T-cell (primary cell): ENCODE data around the gene LDLRAP1. TPM values are rescaled to one million over a fixed set of nuclear protein-coding genes. Genes with fewer than 3 reads are reported as not detected.

Experiments used
- ATAC-seq, 4 experiments: fragments of 200-7000 bp in 3 of 4; fragments of 150-1000 bp in 1 of 4; cut with Tn5 transposase; replicated peaks in 1 of 4; 1 replicate in 3 of 4; 2 replicates in 1 of 4; pipeline ENCODE4 v1.10.0; 2021; ENCODE audit warnings: moderate library complexity in 3 of 4, mild to moderate bottlenecking in 2 of 4, moderate number of reproducible peaks in 1 of 4
- CTCF ChIA-PET, 2 donors: fragments of 300-600 bp; sonication (Branson Sonifier 250); formaldehyde crosslinking; loops; one replicate each; lab custom pipeline; 2022; ENCODE audit warnings: antibody characterized with exemption in 2 of 2; lab: Charles Lee
- POLR2A ChIA-PET, 2 donors: fragments of 300-600 bp; sonication (Branson Sonifier 250); formaldehyde crosslinking; loops; one replicate each; lab custom pipeline; 2022; ENCODE audit warnings: antibody characterized with exemption in 2 of 2; lab: Charles Lee
- DNase-seq, 35 experiments: peaks; one replicate each; pipeline versions ENCODE4 v3.0.0 to v3.0.0-alpha.2; 2013 to 2023
- H3K27ac ChIP-seq: one replicate; pipeline ENCODE4 v1.5.1; 2013; ENCODE audit warnings: low read length
- H3K27me3 ChIP-seq, 2 experiments: replicated peaks in 1 of 2; 1 replicate in 1 of 2; 2 replicates in 1 of 2; pipeline versions ENCODE4 v1.6.1 to v1.7.0; 2013; ENCODE audit warnings: low read length in 1 of 2, mixed read lengths in 1 of 2; ENCODE audit not compliant: control insufficient read depth in 2 of 2, insufficient read depth in 2 of 2; ENCODE audit errors: extremely low read depth in 1 of 2
- H3K36me3 ChIP-seq, 2 donors: 1 replicate in 1 of 2; 2 replicates in 1 of 2; pipeline versions ENCODE4 v1.6.1 to v1.7.0; 2013; ENCODE audit warnings: low read length in 1 of 2; ENCODE audit not compliant: control insufficient read depth in 2 of 2, insufficient read depth in 1 of 2; ENCODE audit errors: extremely low read depth in 1 of 2
- H3K4me1 ChIP-seq, 2 experiments: 1 replicate in 1 of 2; 2 replicates in 1 of 2; pipeline versions ENCODE4 v1.6.1 to v1.7.0; 2013; ENCODE audit warnings: low read length in 2 of 2, mixed read lengths in 1 of 2; ENCODE audit not compliant: insufficient read depth in 2 of 2, control insufficient read depth in 1 of 2; ENCODE audit errors: extremely low read depth in 1 of 2
- H3K4me3 ChIP-seq, 2 donors: 1 replicate in 1 of 2; 2 replicates in 1 of 2; pipeline versions ENCODE4 v1.5.1 to v1.7.0; 2013; ENCODE audit warnings: mild to moderate bottlenecking in 2 of 2, low read length in 1 of 2, moderate library complexity in 1 of 2; ENCODE audit not compliant: control insufficient read depth in 1 of 2; ENCODE audit errors: extremely low read depth in 1 of 2
- H3K9me3 ChIP-seq: 2 replicates; pipeline ENCODE4 v1.7.0; 2013
- H3K27ac Mint-ChIP-seq, 2 donors: one replicate each; pipeline ENCODE4 v1.8.0; 2020 to 2021; ENCODE audit warnings: mild to moderate bottlenecking in 2 of 2, mixed read lengths in 2 of 2
- H3K27me3 Mint-ChIP-seq, 2 donors: one replicate each; pipeline ENCODE4 v1.8.0; 2021 to 2022; ENCODE audit warnings: mixed read lengths in 2 of 2
- H3K36me3 Mint-ChIP-seq: one replicate; pipeline ENCODE4 v1.8.0; 2021; ENCODE audit warnings: mixed read lengths
- H3K4me1 Mint-ChIP-seq, 3 donors: one replicate each; pipeline ENCODE4 v1.8.0; 2020 to 2022; ENCODE audit warnings: mixed read lengths in 3 of 3, mild to moderate bottlenecking in 1 of 3
- H3K4me3 Mint-ChIP-seq, 3 donors: one replicate each; pipeline ENCODE4 v1.8.0; 2020 to 2022; ENCODE audit warnings: mild to moderate bottlenecking in 3 of 3, mixed read lengths in 3 of 3, moderate library complexity in 3 of 3
- H3K9me3 Mint-ChIP-seq, 3 donors: one replicate each; pipeline ENCODE4 v1.8.0; 2020 to 2022; ENCODE audit warnings: mixed read lengths in 3 of 3
- WGBS: methylation state at CpG from one replicate; pipeline ENCODE4 v1.1.5; 2013; ENCODE audit warnings: missing lambda C conversion rate; ENCODE audit not compliant: insufficient coverage; 5-methylcytosine and 5-hydroxymethylcytosine counted together
- total RNA-seq, 35 experiments: library from RNA in 6 of 35; stranded (reverse) in 6 of 35; fragments of 120-200 nt in 1 of 35; gene quantifications; one replicate each; pipeline versions ENCODE4 v1.2.1 to v1.2.4 and lab custom pipeline; 2013 to 2026

LDLRAP1 gene
- total RNA-seq, 5 donors from 2014 or later (not counting 1 experiment from before 2014, with no cell fraction given) = 143 to 298 (median 222) TPM

- Histone ChIP-seq H3K27ac (no peak overlapping the region), H3K4me1 (peaks cover 22 to 90% of the 10 kb centered on the region in 2 experiments), H3K36me3 (peaks cover 8 to 48% of the 10 kb centered on the region in 2 donors), H3K4me3 (no peak overlapping the region), H3K9me3 (no peaks in the 10 kb centered on the region), H3K27me3 (peaks cover 0 to 10% of the 10 kb centered on the region in 2 experiments)
- ChIA-PET CTCF (no interaction called here), POLR2A (no interaction called here)
- 76% methylated on average over 15 of the region's 21 CpGs for WGBS
- peaks cover 29% of the 10 kb centered on the region for H3K36me3 Mint-ChIP-seq
- no peaks in the 10 kb centered on the region for H3K27me3 Mint-ChIP-seq
- peak overlapping the region in 1 of 3 donors; percentile 99 for H3K4me3 Mint-ChIP-seq
- H3K27ac Mint-ChIP-seq = peak overlapping the region; percentile 79 to 97
- no peak for DNase-seq
- no peaks in the 10 kb centered on the region for H3K9me3 Mint-ChIP-seq
- H3K4me1 Mint-ChIP-seq = peaks cover 77 to 90% (median 86%) of the 10 kb centered on the region in 3 donors
- ATAC-seq = no peak
Measured at GRCh38 chr1:25568834-25569596, 25.6 kb downstream of the LDLRAP1 start.

- ATAC-seq (no peak), DNase-seq (no peak)
- peaks cover 16 to 86% of the 10 kb centered on the region in 2 experiments for H3K4me1 ChIP-seq
- no peaks in the 10 kb centered on the region for H3K27me3 Mint-ChIP-seq
- no peak overlapping the region for H3K4me3 Mint-ChIP-seq
- peaks cover 0 to 10% of the 10 kb centered on the region in 2 experiments for H3K27me3 ChIP-seq
- H3K27ac Mint-ChIP-seq = peak overlapping the region; percentile 66 to 71
- 90% methylated on average over 15 of the region's 18 CpGs for WGBS
- H3K4me1 Mint-ChIP-seq = peaks cover 77 to 87% (median 84%) of the 10 kb centered on the region in 3 donors
- H3K9me3 ChIP-seq = no peaks in the 10 kb centered on the region
- CTCF ChIA-PET = no interaction called here
- no peak overlapping the region for H3K27ac ChIP-seq
- no peaks in the 10 kb centered on the region for H3K9me3 Mint-ChIP-seq
- no peak overlapping the region for H3K4me3 ChIP-seq
- POLR2A ChIA-PET = no interaction called here
- H3K36me3 Mint-ChIP-seq = peaks cover 24% of the 10 kb centered on the region
- H3K36me3 ChIP-seq = peaks cover 8 to 41% of the 10 kb centered on the region in 2 donors
Measured at GRCh38 chr1:25569597-25570396, 26.4 kb downstream of the LDLRAP1 start.

- CTCF ChIA-PET = no interaction called here
- ATAC-seq = no peak
Measured at GRCh38 chr1:25570798-25571521, 27.6 kb downstream of the LDLRAP1 start.

GRCh38 chr1:25571522-25571970 is 28.1 kb downstream of the LDLRAP1 start:
- Mint-ChIP-seq H3K4me3 (no peak overlapping the region), H3K27me3 (no peaks in the 10 kb centered on the region), H3K36me3 (peaks cover 9% of the 10 kb centered on the region), H3K4me1 (peaks cover 63 to 71% (median 69%) of the 10 kb centered on the region in 3 donors), H3K9me3 (no peaks in the 10 kb centered on the region), H3K27ac (peak overlapping the region; percentile 71 to 73)
- Histone ChIP-seq H3K4me3 (no peak overlapping the region), H3K9me3 (no peaks in the 10 kb centered on the region), H3K27ac (no peak overlapping the region), H3K4me1 (peaks cover 3 to 70% of the 10 kb centered on the region in 2 experiments), H3K27me3 (peaks cover 0 to 10% of the 10 kb centered on the region in 2 experiments), H3K36me3 (peaks cover 5 to 24% of the 10 kb centered on the region in 2 donors)
- POLR2A ChIA-PET = no interaction called here
- ATAC-seq (no peak), DNase-seq (no peak)
- CTCF ChIA-PET = interaction anchor here (1.1 to 1.4 kb wide), 2 partner anchors 9 to 73 kb away, joined by 3 to 4 read pairs; no protein-coding TSS in a partner anchor
- 87% methylated on average over 6 of the region's 6 CpGs for WGBS

More at GRCh38 chr1:25570798-25571521, 27.6 kb downstream of the LDLRAP1 start:
- H3K4me3 ChIP-seq = no peak overlapping the region
- H3K27ac Mint-ChIP-seq = peak overlapping the region; percentile 39 to 73
- WGBS = 84% methylated on average over 9 of the region's 12 CpGs
- H3K27me3 Mint-ChIP-seq = no peaks in the 10 kb centered on the region
- no peak overlapping the region for H3K27ac ChIP-seq
- peaks cover 6 to 75% of the 10 kb centered on the region in 2 experiments for H3K4me1 ChIP-seq
- peaks cover 69 to 77% (median 75%) of the 10 kb centered on the region in 3 donors for H3K4me1 Mint-ChIP-seq
- peaks cover 0 to 10% of the 10 kb centered on the region in 2 experiments for H3K27me3 ChIP-seq
- H3K9me3 Mint-ChIP-seq = no peaks in the 10 kb centered on the region
- peaks cover 15% of the 10 kb centered on the region for H3K36me3 Mint-ChIP-seq
- no peaks in the 10 kb centered on the region for H3K9me3 ChIP-seq
- no peak for DNase-seq
- no peak overlapping the region for H3K4me3 Mint-ChIP-seq
- H3K36me3 ChIP-seq = peaks cover 5 to 30% of the 10 kb centered on the region in 2 donors
- POLR2A ChIA-PET = no interaction called here

GRCh38 chr1:25572107-25572506 is 28.7 kb downstream of the LDLRAP1 start:
- 93% methylated on average over 3 of the region's 5 CpGs for WGBS
- Mint-ChIP-seq H3K27ac (peak overlapping the region; percentile 67 to 71), H3K9me3 (no peaks in the 10 kb centered on the region), H3K27me3 (no peaks in the 10 kb centered on the region), H3K4me3 (no peak overlapping the region), H3K4me1 (peaks cover 58 to 65% (median 63%) of the 10 kb centered on the region in 3 donors), H3K36me3 (peaks cover 9% of the 10 kb centered on the region)
- ChIA-PET CTCF (interaction anchor here (0.5 to 1.4 kb wide), 8 partner anchors 10 to 203 kb away, joined by 3 to 4 read pairs (median 4); no protein-coding TSS in a partner anchor), POLR2A (no interaction called here)
- no peak for DNase-seq
- Histone ChIP-seq H3K9me3 (no peaks in the 10 kb centered on the region), H3K4me1 (peaks cover 3 to 64% of the 10 kb centered on the region in 2 experiments), H3K36me3 (peaks cover 5 to 19% of the 10 kb centered on the region in 2 donors), H3K27me3 (peaks cover 0 to 10% of the 10 kb centered on the region in 2 experiments), H3K27ac (no peak overlapping the region), H3K4me3 (no peak overlapping the region)
- ATAC-seq = peak in 1 of 4 experiments; percentile 6
